Ovary (tissue), 9 donors: Measurements from ENCODE around the gene SLFN5. TPM values are rescaled to one million over a fixed set of nuclear protein-coding genes. Genes with fewer than 3 reads are reported as not detected.

ENCODE experiments used
- DNase-seq, 5 donors: peaks; one replicate each; pipeline ENCODE4 v3.0.0-alpha.2; 2019 to 2020
- H3K27ac ChIP-seq, 2 donors: fragments of 200-600 bp; one replicate each; pipeline versions ENCODE4 v1.5.1 to v1.8.0; 2019 to 2022
- H3K27me3 ChIP-seq: fragments of 200-600 bp; one replicate; pipeline ENCODE4 v1.8.0; 2022
- H3K36me3 ChIP-seq: fragments of 200-600 bp; sonication (generic); one replicate; pipeline ENCODE4 v1.5.1; 2019
- H3K4me1 ChIP-seq: one replicate; pipeline ENCODE4 v1.8.1; 2013; ENCODE audit warnings: mild to moderate bottlenecking, moderate library complexity; ENCODE audit not compliant: insufficient read depth
- H3K4me3 ChIP-seq: fragments of 200-600 bp; sonication (generic); one replicate; pipeline ENCODE4 v1.5.1; 2017
- H3K9me3 ChIP-seq, 2 donors: fragments of 200-600 bp in 1 of 2; sonication (generic) in 1 of 2; one replicate each; pipeline versions ENCODE4 v1.5.1 to v1.8.1; 2013 to 2019; ENCODE audit warnings: mild to moderate bottlenecking in 1 of 2, moderate library complexity in 1 of 2
- EP300 ChIP-seq: sonication (generic); formaldehyde crosslinking; IDR thresholded peaks from one replicate; pipeline ENCODE4 v1.6.1; 2017; ENCODE audit warnings: antibody characterized with exemption
- POLR2A ChIP-seq: fragments of 450-650 bp; IDR thresholded peaks from one replicate; pipeline ENCODE4 v1.6.1; 2017; ENCODE audit warnings: antibody characterized with exemption, mild to moderate bottlenecking, moderate library complexity
- WGBS, 3 donors: extraction: QIAGEN DNeasy Blood & Tissue Kit in 1 of 3; methylation state at CpG; one replicate each; pipeline versions ENCODE4 v1.1.5 to v1.1.7; 2013 to 2017; 5-methylcytosine and 5-hydroxymethylcytosine counted together
- intact Hi-C, 4 donors: fragments of 100-400 bp; cut with DNase I; formaldehyde crosslinking; loops; one replicate each; pipeline versions ENCODE4 v1.11.0 to v1.15.1; 2022 to 2023
- polyA plus RNA-seq, 2 donors: library from polyadenylated mRNA; stranded (reverse); fragments of 200-250 nt in 1 of 2; fragments of 350-450 nt in 1 of 2; fragmentation: Illumina TruSeq in 1 of 2; extraction: RNeasy Lipid Tissue Mini Kit (QIAGEN cat#74804) in 1 of 2; gene quantifications; one replicate each; pipeline ENCODE4 v1.2.3, GENCODE V29; 2013 to 2014
- total RNA-seq, 7 donors: library from RNA; depleted of rRNA in 2 of 7; stranded (reverse); fragments of >200 nt in 2 of 7; fragmentation: NEBNext Ultra II Directional in 3 of 7; extraction: Animal tissue kit (Norgen Biotek cat#: 25700) in 3 of 7; gene quantifications; one replicate each; pipeline versions ENCODE4 v1.1.0 to v1.2.4, GENCODE V29; 2016 to 2023
- TF ChIP-seq, protein P1 (sequence below), 3 donors: fragments of 450-650 bp in 2 of 3; fragments of 200-600 bp in 1 of 3; IDR thresholded peaks; one replicate each; pipeline versions ENCODE4 v1.5.1 to v1.8.0; 2016 to 2022; ENCODE audit warnings: antibody characterized with exemption in 3 of 3, mild to moderate bottlenecking in 1 of 3
- donor health status: DM: no; HTN: no; CAD: no; lungs with moderate emphysema.
- donor health status: DM: no; HTN: no; CAD: no.
- donor health status: Bipolar disorder and iron deficiency.
- donor health status: DM: yes; HTN: yes; CAD: no.
- donor health status: DM: no; HTN: no; CAD: no.
- donor health status: DM: yes; HTN: yes; CAD: no.

The SLFN5 gene
- total and polyA plus RNA-seq, 9 donors: 4.5 to 22.7 (median 17.9) TPM

DNA sequence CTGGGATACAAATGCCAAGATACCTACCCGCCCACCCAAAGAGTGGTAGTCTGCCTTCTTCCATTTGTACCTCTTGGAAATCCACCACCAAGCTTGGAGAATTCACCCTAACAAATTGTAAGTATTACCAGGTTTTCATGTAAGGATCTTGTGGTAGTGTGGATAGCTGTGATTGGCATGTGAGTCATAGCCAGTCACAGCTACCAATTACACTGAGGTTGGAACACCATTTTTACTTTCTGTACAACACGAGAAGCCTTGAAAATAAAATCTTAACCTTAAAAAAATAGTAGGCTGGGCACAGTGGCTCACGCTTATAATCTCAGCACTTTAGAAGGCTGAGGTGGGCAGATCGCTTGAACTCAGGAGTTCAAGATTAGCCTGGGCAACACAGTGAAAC lies 30.2 kb upstream of the SLFN5 start:
- TF ChIP-seq EP300 (no peak), POLR2A (no peak)
- TF ChIP-seq, protein P1, sequence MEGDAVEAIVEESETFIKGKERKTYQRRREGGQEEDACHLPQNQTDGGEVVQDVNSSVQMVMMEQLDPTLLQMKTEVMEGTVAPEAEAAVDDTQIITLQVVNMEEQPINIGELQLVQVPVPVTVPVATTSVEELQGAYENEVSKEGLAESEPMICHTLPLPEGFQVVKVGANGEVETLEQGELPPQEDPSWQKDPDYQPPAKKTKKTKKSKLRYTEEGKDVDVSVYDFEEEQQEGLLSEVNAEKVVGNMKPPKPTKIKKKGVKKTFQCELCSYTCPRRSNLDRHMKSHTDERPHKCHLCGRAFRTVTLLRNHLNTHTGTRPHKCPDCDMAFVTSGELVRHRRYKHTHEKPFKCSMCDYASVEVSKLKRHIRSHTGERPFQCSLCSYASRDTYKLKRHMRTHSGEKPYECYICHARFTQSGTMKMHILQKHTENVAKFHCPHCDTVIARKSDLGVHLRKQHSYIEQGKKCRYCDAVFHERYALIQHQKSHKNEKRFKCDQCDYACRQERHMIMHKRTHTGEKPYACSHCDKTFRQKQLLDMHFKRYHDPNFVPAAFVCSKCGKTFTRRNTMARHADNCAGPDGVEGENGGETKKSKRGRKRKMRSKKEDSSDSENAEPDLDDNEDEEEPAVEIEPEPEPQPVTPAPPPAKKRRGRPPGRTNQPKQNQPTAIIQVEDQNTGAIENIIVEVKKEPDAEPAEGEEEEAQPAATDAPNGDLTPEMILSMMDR (IDR thresholded peaks at IDR 0.05): no peak
- no peak for DNase-seq
- intact Hi-C loops: no loop called here
- no peak overlapping the region for H3K4me3 ChIP-seq
- H3K27ac ChIP-seq: no peak overlapping the region
- H3K36me3 ChIP-seq: no peaks in the 10 kb centered on the region
- H3K4me1 ChIP-seq: no peaks in the 10 kb centered on the region
- whole genome bisulfite sequencing, 3 donors: 78 to 85% (median 80%) methylated on average over 4 of the region's 4 CpGs
- no peaks in the 10 kb centered on the region for H3K9me3 ChIP-seq
- H3K27me3 ChIP-seq: no peaks in the 10 kb centered on the region

DNA sequence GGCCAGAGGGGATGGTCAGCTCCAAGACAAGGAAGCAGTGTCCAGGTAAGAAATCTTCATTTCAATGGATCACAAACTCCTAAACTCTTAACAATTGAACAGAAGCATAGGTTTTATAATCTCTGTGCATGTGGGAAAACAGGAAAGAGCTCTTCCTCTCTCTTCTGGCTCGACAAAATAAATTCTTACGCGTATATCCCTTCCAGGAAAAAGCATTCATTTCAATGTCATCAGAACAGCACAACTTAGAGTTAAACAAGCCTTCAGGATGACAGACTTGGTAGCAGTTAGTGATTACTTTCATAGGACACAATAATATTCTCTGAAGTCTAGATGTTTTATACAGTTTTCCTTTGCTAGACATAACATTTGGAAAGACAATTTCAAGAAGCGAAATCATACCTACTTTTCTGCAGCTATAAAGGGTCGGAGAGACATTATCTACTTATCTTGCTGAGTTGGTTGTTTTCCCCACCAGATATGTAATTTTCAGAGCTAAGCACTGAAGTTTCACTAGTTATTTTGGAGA lies 29.4 kb upstream of the SLFN5 start:
- TF ChIP-seq POLR2A: no peak
- TF ChIP-seq, protein P1 (IDR thresholded peaks at IDR 0.05): no peak
- TF ChIP-seq EP300: no peak
- no peak overlapping the region for H3K4me3 ChIP-seq
- no peaks in the 10 kb centered on the region for H3K9me3 ChIP-seq
- intact Hi-C loops: no loop called here
- H3K27ac ChIP-seq: no peak overlapping the region
- H3K27me3 ChIP-seq: no peaks in the 10 kb centered on the region
- no peak for DNase-seq
- H3K36me3 ChIP-seq: no peaks in the 10 kb centered on the region
- 71 to 79% (median 78%) methylated on average over 5 of the region's 5 CpGs for WGBS, 3 donors
- no peaks in the 10 kb centered on the region for H3K4me1 ChIP-seq

DNA sequence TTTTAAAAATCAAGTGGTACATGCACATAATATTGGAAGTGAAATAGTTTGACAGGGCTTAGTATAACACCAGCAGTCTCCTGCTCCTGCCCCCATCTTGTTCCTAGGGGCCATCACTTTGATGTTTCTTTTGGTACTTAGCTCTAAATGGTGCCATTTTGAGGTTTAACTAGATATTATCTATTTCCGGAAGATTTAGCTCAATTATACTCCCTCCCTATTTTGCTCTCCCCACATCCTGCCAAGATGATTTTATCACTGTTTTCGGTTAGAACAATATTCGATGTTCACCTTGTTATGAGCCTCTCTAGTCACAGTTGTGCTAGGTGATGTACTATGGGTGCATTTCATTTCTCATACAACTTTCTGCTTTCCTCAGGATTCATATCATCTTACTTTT lies 28.7 kb upstream of the SLFN5 start:
- no peaks in the 10 kb centered on the region for H3K36me3 ChIP-seq
- no peak overlapping the region for H3K27ac ChIP-seq
- 63 to 70% (median 63%) methylated on average over 3 of the region's 3 CpGs for WGBS, 3 donors
- intact Hi-C loops: no loop called here
- TF ChIP-seq POLR2A (no peak), EP300 (no peak)
- TF ChIP-seq, protein P1 (IDR thresholded peaks at IDR 0.05): no peak
- no peaks in the 10 kb centered on the region for H3K9me3 ChIP-seq
- no peaks in the 10 kb centered on the region for H3K27me3 ChIP-seq
- H3K4me3 ChIP-seq: no peak overlapping the region
- H3K4me1 ChIP-seq: no peaks in the 10 kb centered on the region
- DNase-seq: no peak

DNA sequence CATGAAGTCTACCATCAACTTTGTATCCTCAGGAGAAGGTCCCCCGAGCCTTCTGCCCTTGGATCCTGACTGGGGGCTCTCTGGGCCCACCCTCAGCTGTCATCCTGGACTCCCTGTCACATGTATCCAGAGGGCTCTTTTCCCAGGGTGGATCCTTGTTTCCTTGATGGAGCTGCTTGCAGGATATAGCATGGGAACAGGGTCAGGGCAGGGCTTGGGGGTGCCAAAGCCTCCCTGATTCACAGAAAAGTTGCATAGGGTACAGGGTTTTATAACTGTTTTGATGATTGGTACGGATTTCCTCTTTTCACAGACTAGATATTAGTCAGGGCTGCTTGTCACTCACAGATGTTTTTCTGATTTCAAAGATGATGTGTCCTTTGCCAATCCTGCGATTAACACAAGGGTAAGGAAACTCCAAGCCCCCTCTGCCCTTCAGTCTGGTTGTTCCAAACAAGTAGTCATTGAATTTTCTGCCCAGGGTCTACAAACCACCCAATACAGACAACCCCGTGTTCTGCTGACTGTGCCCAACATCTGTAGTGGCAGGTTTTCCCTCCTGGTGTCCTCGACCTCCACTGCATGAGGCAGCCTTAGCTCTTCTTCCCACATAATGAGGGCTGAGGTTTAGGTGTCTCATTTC lies 28.1 kb upstream of the SLFN5 start:
- Histone ChIP-seq H3K4me3 (no peak overlapping the region), H3K9me3 (no peaks in the 10 kb centered on the region), H3K27me3 (no peaks in the 10 kb centered on the region), H3K4me1 (no peaks in the 10 kb centered on the region), H3K27ac (no peak overlapping the region), H3K36me3 (no peaks in the 10 kb centered on the region)
- no peak for DNase-seq
- intact Hi-C loops: no loop called here
- TF ChIP-seq POLR2A (no peak), EP300 (no peak)
- TF ChIP-seq, protein P1 (IDR thresholded peaks at IDR 0.05): no peak
- 54 to 64% (median 60%) methylated on average over 5 of the region's 5 CpGs for WGBS, 3 donors
